ENCODE data around the gene C5orf63.
"Not testable (repeated sequence)": the region's sequence is repeated elsewhere in the genome, so short reads cannot be mapped to it uniquely, and the experiment has no call there.

C5orf63 gene

GRCh38 chr5:127072861-127073846, at the start of gene C5orf63:
Gene C5orf63 (minus strand): TSS chr5:127073502. CDS start chr5:127058995, 14,507 bp downstream.
- peak; percentile 87 for DNase-seq (ENCODE audit: extremely low spot score)
- TF ChIP-seq ZNF384 (IDR thresholded peaks at IDR 0.05) (peak; percentile 70; the same call in 1 of the 2 replicates), L3MBTL2 (conservative IDR thresholded peaks at IDR 0.05) (peak; percentile 94), TARDBP (IDR thresholded peaks at IDR 0.05) (no peak), NFRKB (IDR thresholded peaks at IDR 0.05) (no peak), SP1 (IDR thresholded peaks at IDR 0.05) (no peak), ELF4 (IDR thresholded peaks at IDR 0.05) (peak; percentile 63)
- POLR2A ChIA-PET = interaction anchor here (0.8 to 2.4 kb wide), 8 partner anchors 9 to 295 kb away, joined by 3 to 12 read pairs (median 3); no protein-coding TSS in a partner anchor
- CTCF ChIA-PET = interaction anchor here (1.2 kb wide), 1 partner anchor 13 kb away, joined by 9 read pairs; no protein-coding TSS in a partner anchor

GRCh38 chr5:127112347-127112864, 39.1 kb upstream of the C5orf63 start:
- DNase-seq (ENCODE audit: extremely low spot score) = no peak
- POLR2A ChIA-PET = no interaction called here

GRCh38 chr5:127111112-127111511, 37.8 kb upstream of the C5orf63 start:
- POLR2A ChIA-PET = no interaction called here
- DNase-seq (ENCODE audit: extremely low spot score) = no peak
- TF ChIP-seq BHLHE40 (IDR thresholded peaks at IDR 0.05; ENCODE audit: borderline replicate concordance) = no peak
- no peak for TF ChIP-seq HDGF (IDR thresholded peaks at IDR 0.05; ENCODE audit: borderline replicate concordance)
- TF ChIP-seq FOXK2 (IDR thresholded peaks at IDR 0.05) = no peak
- TF ChIP-seq PKNOX1 (IDR thresholded peaks at IDR 0.05) = no peak
- TF ChIP-seq ZNF384 (IDR thresholded peaks at IDR 0.05) = no peak
- TF ChIP-seq FOXM1 (IDR thresholded peaks at IDR 0.05; ENCODE audit: borderline replicate concordance) = no peak
- TF ChIP-seq FOXA1 (IDR thresholded peaks at IDR 0.05) = no peak
- TF ChIP-seq L3MBTL2 (conservative IDR thresholded peaks at IDR 0.05) = no peak
- TF ChIP-seq ARNT (IDR thresholded peaks at IDR 0.05) = no peak
- TF ChIP-seq SUZ12 (IDR thresholded peaks at IDR 0.05) = no peak
- TF ChIP-seq NFRKB (IDR thresholded peaks at IDR 0.05) = no peak
- TF ChIP-seq LEF1 (IDR thresholded peaks at IDR 0.05; ENCODE audit: borderline replicate concordance) = no peak
- no peak for TF ChIP-seq TARDBP (IDR thresholded peaks at IDR 0.05)
- TF ChIP-seq SP1 (IDR thresholded peaks at IDR 0.05) = no peak
- no peak for TF ChIP-seq CTBP1 (IDR thresholded peaks at IDR 0.05; ENCODE audit: borderline replicate concordance)
- TF ChIP-seq ELF4 (IDR thresholded peaks at IDR 0.05) = no peak
- CTCF ChIA-PET = no interaction called here

More at GRCh38 chr5:127112347-127112864, 39.1 kb upstream of the C5orf63 start:
- TF ChIP-seq CTBP1 (IDR thresholded peaks at IDR 0.05; ENCODE audit: borderline replicate concordance) (no peak), ELF4 (IDR thresholded peaks at IDR 0.05) (no peak), BHLHE40 (IDR thresholded peaks at IDR 0.05; ENCODE audit: borderline replicate concordance) (no peak), NFRKB (IDR thresholded peaks at IDR 0.05) (no peak), FOXM1 (IDR thresholded peaks at IDR 0.05; ENCODE audit: borderline replicate concordance) (no peak), ARNT (IDR thresholded peaks at IDR 0.05) (no peak), TARDBP (IDR thresholded peaks at IDR 0.05) (no peak), SUZ12 (IDR thresholded peaks at IDR 0.05) (no peak), FOXK2 (IDR thresholded peaks at IDR 0.05) (no peak), LEF1 (IDR thresholded peaks at IDR 0.05; ENCODE audit: borderline replicate concordance) (no peak), L3MBTL2 (conservative IDR thresholded peaks at IDR 0.05) (no peak), SP1 (IDR thresholded peaks at IDR 0.05) (no peak)
- CTCF ChIA-PET = no interaction called here

GRCh38 chr5:127108624-127109260, 35.4 kb upstream of the C5orf63 start:
- CTCF ChIA-PET = interaction anchor here (0.7 kb wide), 1 partner anchor 299 kb away, joined by 3 read pairs; no protein-coding TSS in a partner anchor
- POLR2A ChIA-PET; DNase-seq (ENCODE audit: extremely low spot score): not testable (repeated sequence)

GRCh38 chr5:127101935-127102334, 28.6 kb upstream of the C5orf63 start:
- CTCF ChIA-PET = no interaction called here
- DNase-seq (ENCODE audit: extremely low spot score) = no peak

More at GRCh38 chr5:127101935-127102334, 28.6 kb upstream of the C5orf63 start:
- POLR2A ChIA-PET = interaction anchor here (0.9 kb wide), 1 partner anchor 29 kb away, joined by 3 read pairs; no protein-coding TSS in a partner anchor
- TF ChIP-seq PKNOX1 (IDR thresholded peaks at IDR 0.05) (no peak), ARNT (IDR thresholded peaks at IDR 0.05) (no peak), FOXM1 (IDR thresholded peaks at IDR 0.05; ENCODE audit: borderline replicate concordance) (no peak), FOXK2 (IDR thresholded peaks at IDR 0.05) (no peak), L3MBTL2 (conservative IDR thresholded peaks at IDR 0.05) (no peak), NFRKB (IDR thresholded peaks at IDR 0.05) (no peak), TARDBP (IDR thresholded peaks at IDR 0.05) (no peak), BHLHE40 (IDR thresholded peaks at IDR 0.05; ENCODE audit: borderline replicate concordance) (no peak), CTBP1 (IDR thresholded peaks at IDR 0.05; ENCODE audit: borderline replicate concordance) (no peak), FOXA1 (IDR thresholded peaks at IDR 0.05) (no peak), LEF1 (IDR thresholded peaks at IDR 0.05; ENCODE audit: borderline replicate concordance) (no peak), SP1 (IDR thresholded peaks at IDR 0.05) (no peak), ELF4 (IDR thresholded peaks at IDR 0.05) (no peak), ZNF384 (IDR thresholded peaks at IDR 0.05) (no peak), HDGF (IDR thresholded peaks at IDR 0.05; ENCODE audit: borderline replicate concordance) (no peak), SUZ12 (IDR thresholded peaks at IDR 0.05) (no peak)

All from HEK293T (cell line).